BLaER1 treated with 17β-estradiol and CSF1 and Interleukin-3, amounts not matched to agents 10 nM and 100 nM (cell line): ENCODE results near the gene SOX8.
A peak's percentile ranks its signal among the peaks of the same experiment; 100 is the strongest.

ENCODE experiments used
- H3K27ac ChIP-seq, 11 experiments: shearing (Covaris generic); formaldehyde crosslinking; 2 replicates each; pipeline ENCODE4 v1.8.1; 2022
- H3K27me3 ChIP-seq, 11 experiments: shearing (Covaris generic); formaldehyde crosslinking; 2 replicates each; pipeline ENCODE4 v1.8.1; 2022
- H3K36me3 ChIP-seq, 11 experiments: shearing (Covaris generic); formaldehyde crosslinking; 2 replicates each; pipeline ENCODE4 v1.8.1; 2022
- H3K4me1 ChIP-seq, 10 experiments: shearing (Covaris generic); formaldehyde crosslinking; 2 replicates each; pipeline ENCODE4 v1.8.1; 2022
- H3K4me2 ChIP-seq, 11 experiments: shearing (Covaris generic); formaldehyde crosslinking; 2 replicates each; pipeline ENCODE4 v1.8.1; 2022
- H3K4me3 ChIP-seq, 10 experiments: shearing (Covaris generic); formaldehyde crosslinking; 2 replicates each; pipeline ENCODE4 v1.8.1; 2022
- H3K9ac ChIP-seq, 11 experiments: shearing (Covaris generic); formaldehyde crosslinking; 2 replicates each; pipeline ENCODE4 v1.8.1; 2022
- H3K9me3 ChIP-seq, 11 experiments: shearing (Covaris generic); formaldehyde crosslinking; replicated peaks in 1 of 11; 2 replicates each; pipeline ENCODE4 v1.8.1; 2022
- H4K20me1 ChIP-seq, 11 experiments: shearing (Covaris generic); formaldehyde crosslinking; 2 replicates each; pipeline ENCODE4 v1.8.1; 2022
- Cebpa-rat ChIP-seq, 11 experiments: shearing (Covaris generic); IDR thresholded peaks; 2 replicates each; pipeline ENCODE4 v1.8.1; 2022

The SOX8 gene

DNA sequence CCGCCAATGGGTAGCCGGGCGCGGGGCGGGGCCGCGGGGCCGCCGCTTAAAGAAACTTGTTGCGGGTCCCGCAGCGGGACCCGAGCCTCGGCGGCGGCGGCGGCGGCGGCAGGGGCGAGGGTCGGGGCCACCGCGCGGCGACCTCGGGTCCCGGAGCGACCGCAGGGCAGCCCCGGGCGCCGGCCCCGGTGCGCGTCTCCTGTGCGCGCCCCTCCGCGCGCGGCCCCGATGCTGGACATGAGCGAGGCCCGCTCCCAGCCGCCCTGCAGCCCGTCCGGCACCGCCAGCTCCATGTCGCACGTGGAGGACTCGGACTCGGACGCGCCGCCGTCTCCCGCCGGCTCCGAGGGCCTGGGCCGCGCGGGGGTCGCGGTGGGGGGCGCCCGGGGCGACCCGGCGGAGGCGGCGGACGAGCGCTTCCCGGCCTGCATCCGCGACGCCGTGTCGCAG, at the start of gene SOX8:
TSS of gene SOX8 (plus strand) at position 76 of the 450 bp plus-strand sequence. CDS start at position 229, 153 bp downstream.
- Histone ChIP-seq H4K20me1 (peaks cover 0 to 86% (median 51%) of the 10 kb centered on the region in 11 experiments; a peak in 18 of 22 replicates), H3K9me3 (no peaks in the 10 kb centered on the region), H3K27ac (no peak within 1 kb of the TSS), H3K36me3 (no peaks in the 10 kb centered on the region), H3K4me1 (peaks cover 11 to 51% (median 38%) of the 10 kb centered on the region in 10 experiments; a peak in 19 of 20 replicates), H3K9ac (peak within 1 kb of the TSS in 10 of 11 experiments; percentile 18 to 66 (median 56); a peak in 19 of 22 replicates), H3K4me2 (peak within 1 kb of the TSS; percentile 91 to 98 (median 95)), H3K27me3 (peaks cover 79 to 100% (median 94%) of the 10 kb centered on the region in 11 experiments), H3K4me3 (peak within 1 kb of the TSS; percentile 53 to 71 (median 61))
- no peak for TF ChIP-seq Cebpa-rat (IDR thresholded peaks at IDR 0.05)

DNA sequence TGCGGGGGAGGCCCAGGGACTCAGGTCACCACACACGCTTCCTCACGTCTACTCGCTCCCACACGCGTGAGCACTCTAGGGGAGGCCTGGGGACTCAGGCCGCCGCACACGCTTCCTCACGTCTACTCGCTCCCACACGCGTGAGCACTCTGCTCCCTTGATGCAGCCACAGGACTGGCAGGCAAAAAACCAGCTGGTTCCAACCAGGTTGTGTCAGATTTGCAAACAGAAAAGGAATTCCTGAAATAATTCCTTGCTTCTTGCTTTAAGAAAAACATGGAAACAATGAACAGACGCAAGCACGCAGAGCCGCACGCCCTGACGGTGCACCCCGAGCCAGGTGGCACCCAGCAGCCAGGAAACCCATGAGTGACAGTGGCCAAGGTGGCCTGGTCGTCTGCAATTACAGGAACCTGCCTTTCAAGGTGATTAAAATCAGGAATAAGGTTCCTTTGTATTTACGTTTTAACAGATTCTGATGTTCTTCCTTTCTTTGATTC, 48.7 kb upstream of the SOX8 start:
- H3K9ac ChIP-seq = no peak overlapping the region

DNA sequence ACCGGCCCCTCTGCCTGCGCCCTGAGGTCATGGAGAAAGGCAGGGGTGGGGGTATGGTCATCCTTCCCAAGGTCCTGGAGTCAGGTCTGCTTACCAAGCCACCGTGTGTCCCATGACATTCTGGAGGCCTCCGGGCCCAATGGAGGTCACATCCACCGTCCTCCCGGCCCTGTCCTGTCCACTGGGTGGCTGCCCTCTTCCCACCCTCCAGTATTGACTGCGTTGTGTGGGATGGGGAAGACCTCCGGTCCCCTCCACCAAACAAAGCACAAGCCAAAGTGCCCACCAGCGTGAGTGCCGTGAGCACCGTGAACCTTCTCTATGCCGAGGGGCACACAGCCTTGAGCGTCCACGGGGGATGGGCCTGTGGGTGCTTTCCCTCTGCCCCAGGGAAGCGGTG, 48.0 kb upstream of the SOX8 start:
- H4K20me1 ChIP-seq = peaks cover 0 to 31% (median 0%) of the 10 kb centered on the region in 11 experiments; a peak in 4 of 22 replicates
- no peak overlapping the region for H3K27ac ChIP-seq
- no peaks in the 10 kb centered on the region for H3K27me3 ChIP-seq
- H3K9me3 ChIP-seq = no peaks in the 10 kb centered on the region
- H3K9ac ChIP-seq = no peak overlapping the region
- no peak for TF ChIP-seq Cebpa-rat (IDR thresholded peaks at IDR 0.05)
- H3K36me3 ChIP-seq = peaks cover 0 to 45% (median 24%) of the 10 kb centered on the region in 11 experiments; a peak in 15 of 22 replicates
- H3K4me2 ChIP-seq = no peak overlapping the region
- peaks cover 0 to 18% (median 9%) of the 10 kb centered on the region in 10 experiments; a peak in 13 of 20 replicates for H3K4me1 ChIP-seq
- H3K4me3 ChIP-seq = no peak overlapping the region

More for the DNA sequence above, 48.7 kb upstream of the SOX8 start:
- Histone ChIP-seq H3K4me3 (no peak overlapping the region), H3K27ac (no peak overlapping the region), H3K9me3 (no peaks in the 10 kb centered on the region), H3K4me2 (no peak overlapping the region), H4K20me1 (peaks cover 0 to 34% (median 0%) of the 10 kb centered on the region in 11 experiments; a peak in 5 of 22 replicates), H3K4me1 (peaks cover 0 to 21% (median 10%) of the 10 kb centered on the region in 10 experiments; a peak in 13 of 20 replicates), H3K36me3 (peaks cover 0 to 45% (median 24%) of the 10 kb centered on the region in 11 experiments; a peak in 15 of 22 replicates), H3K27me3 (no peaks in the 10 kb centered on the region)
- TF ChIP-seq Cebpa-rat (IDR thresholded peaks at IDR 0.05) = no peak

DNA sequence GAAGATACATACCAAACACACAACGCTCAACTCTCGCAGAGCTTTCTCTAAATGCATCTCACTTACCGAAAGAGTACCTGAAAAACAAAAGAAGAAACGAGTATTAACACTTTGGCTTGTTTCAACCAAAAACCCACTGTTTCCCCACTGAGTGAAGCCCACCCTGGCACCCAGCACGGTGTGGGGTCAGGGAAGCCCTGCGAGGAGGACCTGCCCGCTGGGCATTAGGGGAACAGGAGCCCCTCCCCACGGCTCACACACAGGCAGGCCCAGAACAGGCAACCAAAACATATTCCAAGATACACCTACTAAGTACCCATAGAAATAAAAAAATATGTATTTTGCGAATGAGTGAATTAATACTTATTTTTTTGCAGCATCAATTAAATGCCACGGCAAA, 47.4 kb upstream of the SOX8 start:
- Histone ChIP-seq H3K9ac (no peak overlapping the region), H3K36me3 (peaks cover 0 to 43% (median 23%) of the 10 kb centered on the region in 11 experiments; a peak in 15 of 22 replicates), H3K4me1 (peaks cover 0 to 18% (median 9%) of the 10 kb centered on the region in 10 experiments; a peak in 13 of 20 replicates), H3K9me3 (no peaks in the 10 kb centered on the region), H3K4me3 (no peak overlapping the region), H3K27me3 (no peaks in the 10 kb centered on the region), H3K4me2 (no peak overlapping the region), H4K20me1 (peaks cover 0 to 36% (median 0%) of the 10 kb centered on the region in 11 experiments; a peak in 4 of 22 replicates), H3K27ac (no peak overlapping the region)
- no peak for TF ChIP-seq Cebpa-rat (IDR thresholded peaks at IDR 0.05)

DNA sequence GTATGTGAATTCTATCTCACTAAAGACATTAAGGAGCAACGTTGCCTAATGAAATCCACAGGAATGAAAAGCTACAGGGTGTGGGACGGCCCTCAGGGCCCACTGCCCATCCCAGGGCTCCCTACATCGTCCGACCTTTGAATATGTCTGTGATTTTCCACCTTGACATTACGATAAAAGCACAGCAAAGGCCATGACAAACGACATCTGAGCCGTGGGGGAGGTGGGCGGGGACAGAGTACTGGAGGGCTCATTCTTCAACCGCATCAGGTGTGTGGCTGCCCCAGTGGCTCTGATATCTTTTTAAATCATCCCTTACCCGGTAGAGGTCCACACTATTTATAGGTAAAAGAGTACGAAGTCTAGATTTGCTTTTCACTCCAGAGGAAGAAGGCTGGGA, 45.9 kb upstream of the SOX8 start:
- peaks cover 0 to 10% (median 7%) of the 10 kb centered on the region in 11 experiments; a peak in 19 of 22 replicates for H3K9me3 ChIP-seq

DNA sequence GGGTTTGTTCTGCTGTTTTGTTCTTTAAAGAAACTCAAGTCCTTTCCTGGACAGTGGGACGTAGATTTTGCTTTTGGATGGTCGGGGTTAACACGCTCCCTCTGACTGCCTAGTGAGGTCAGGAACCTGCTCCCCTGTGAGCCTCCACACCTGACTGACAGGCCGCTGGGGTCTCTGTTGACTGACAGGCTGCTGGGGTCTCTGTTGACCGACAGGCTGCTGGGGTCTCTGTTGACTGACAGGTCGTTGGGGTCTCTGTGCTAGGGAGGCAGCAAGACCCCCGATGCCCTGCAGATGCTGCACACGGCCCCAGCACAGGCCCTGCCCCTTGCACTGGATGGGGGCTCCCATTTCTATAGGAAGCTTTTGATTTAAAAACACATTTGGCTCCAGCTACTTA, 44.3 kb upstream of the SOX8 start:
- Histone ChIP-seq H3K27me3 (no peaks in the 10 kb centered on the region), H3K36me3 (peaks cover 13 to 45% (median 29%) of the 10 kb centered on the region in 11 experiments), H3K9me3 (peaks cover 14 to 26% (median 23%) of the 10 kb centered on the region in 11 experiments), H4K20me1 (peaks cover 0 to 39% (median 0%) of the 10 kb centered on the region in 11 experiments; a peak in 4 of 22 replicates), H3K4me1 (peaks cover 0 to 19% (median 12%) of the 10 kb centered on the region in 10 experiments; a peak in 17 of 20 replicates), H3K27ac (no peak overlapping the region), H3K4me3 (no peak overlapping the region), H3K4me2 (no peak overlapping the region), H3K9ac (no peak overlapping the region)
- TF ChIP-seq Cebpa-rat (IDR thresholded peaks at IDR 0.05) = no peak

More for the DNA sequence above, 45.9 kb upstream of the SOX8 start:
- no peaks in the 10 kb centered on the region for H3K27me3 ChIP-seq
- no peak overlapping the region for H3K27ac ChIP-seq
- peaks cover 0 to 25% (median 18%) of the 10 kb centered on the region in 10 experiments; a peak in 17 of 20 replicates for H3K4me1 ChIP-seq
- no peak for TF ChIP-seq Cebpa-rat (IDR thresholded peaks at IDR 0.05)
- peaks cover 0 to 39% (median 0%) of the 10 kb centered on the region in 11 experiments; a peak in 4 of 22 replicates for H4K20me1 ChIP-seq
- H3K4me2 ChIP-seq = no peak overlapping the region
- H3K36me3 ChIP-seq = peaks cover 0 to 42% (median 18%) of the 10 kb centered on the region in 11 experiments; a peak in 14 of 22 replicates
- no peak overlapping the region for H3K9ac ChIP-seq
- no peak overlapping the region for H3K4me3 ChIP-seq

DNA sequence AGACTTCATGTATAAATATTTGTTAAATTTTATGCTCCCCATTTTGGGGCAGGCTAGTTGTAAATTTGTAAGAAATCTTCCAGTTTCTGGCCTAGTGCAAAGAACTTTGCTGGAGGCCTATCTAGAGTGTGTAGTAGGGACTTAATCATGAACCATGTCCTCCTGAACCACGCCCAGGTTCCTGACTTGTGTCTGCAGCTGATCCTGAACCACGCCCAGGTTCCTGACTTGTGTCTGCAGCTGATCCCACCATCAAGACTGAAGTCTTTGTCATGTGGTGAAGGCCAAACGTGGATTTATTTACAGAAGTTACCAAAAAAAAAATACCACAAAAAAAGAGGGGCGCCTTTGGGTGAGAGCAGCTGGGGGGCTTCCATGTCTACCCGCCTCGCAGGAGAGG, 43.8 kb upstream of the SOX8 start:
- peaks cover 0 to 19% (median 12%) of the 10 kb centered on the region in 10 experiments; a peak in 17 of 20 replicates for H3K4me1 ChIP-seq
- TF ChIP-seq Cebpa-rat (IDR thresholded peaks at IDR 0.05) = no peak
- peak overlapping the region in 2 of 11 experiments; percentile 12 to 13; a peak in 2 of 22 replicates for H3K4me2 ChIP-seq
- no peak overlapping the region for H3K4me3 ChIP-seq
- H3K9ac ChIP-seq = no peak overlapping the region
- H3K9me3 ChIP-seq = peaks cover 18 to 30% (median 27%) of the 10 kb centered on the region in 11 experiments
- H3K27ac ChIP-seq = no peak overlapping the region
- H3K36me3 ChIP-seq = peaks cover 17 to 48% (median 33%) of the 10 kb centered on the region in 11 experiments
- no peaks in the 10 kb centered on the region for H3K27me3 ChIP-seq
- peaks cover 0 to 39% (median 0%) of the 10 kb centered on the region in 11 experiments; a peak in 4 of 22 replicates for H4K20me1 ChIP-seq

DNA sequence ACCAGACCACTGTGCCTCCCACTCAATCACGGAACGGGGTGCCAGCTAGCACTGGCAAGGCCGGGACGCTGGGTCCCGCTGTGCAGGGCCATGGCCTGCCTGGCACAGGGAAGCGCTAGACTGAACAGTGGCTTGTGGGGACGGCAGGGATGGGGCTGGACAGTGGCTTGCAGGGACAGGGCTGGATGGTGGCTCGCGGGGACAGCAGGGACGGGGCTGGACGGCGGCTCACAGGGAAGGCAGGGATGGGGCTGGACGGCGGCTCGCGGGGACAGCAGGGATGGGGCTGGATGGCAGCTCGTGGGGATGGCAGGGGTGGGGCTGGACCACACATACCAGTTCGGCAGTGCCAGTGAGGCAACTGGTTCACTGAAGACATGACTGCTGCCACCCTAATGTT, 43.4 kb upstream of the SOX8 start:
- Histone ChIP-seq H3K27me3 (no peaks in the 10 kb centered on the region), H4K20me1 (peaks cover 0 to 37% (median 0%) of the 10 kb centered on the region in 11 experiments; a peak in 4 of 22 replicates), H3K4me1 (peaks cover 0 to 19% (median 12%) of the 10 kb centered on the region in 10 experiments; a peak in 17 of 20 replicates), H3K9me3 (peaks cover 23 to 34% (median 31%) of the 10 kb centered on the region in 11 experiments), H3K4me2 (peak overlapping the region in 2 of 11 experiments; percentile 12 to 13; a peak in 2 of 22 replicates), H3K9ac (no peak overlapping the region), H3K36me3 (peaks cover 19 to 46% (median 34%) of the 10 kb centered on the region in 11 experiments), H3K4me3 (no peak overlapping the region), H3K27ac (no peak overlapping the region)
- TF ChIP-seq Cebpa-rat (IDR thresholded peaks at IDR 0.05) = no peak

DNA sequence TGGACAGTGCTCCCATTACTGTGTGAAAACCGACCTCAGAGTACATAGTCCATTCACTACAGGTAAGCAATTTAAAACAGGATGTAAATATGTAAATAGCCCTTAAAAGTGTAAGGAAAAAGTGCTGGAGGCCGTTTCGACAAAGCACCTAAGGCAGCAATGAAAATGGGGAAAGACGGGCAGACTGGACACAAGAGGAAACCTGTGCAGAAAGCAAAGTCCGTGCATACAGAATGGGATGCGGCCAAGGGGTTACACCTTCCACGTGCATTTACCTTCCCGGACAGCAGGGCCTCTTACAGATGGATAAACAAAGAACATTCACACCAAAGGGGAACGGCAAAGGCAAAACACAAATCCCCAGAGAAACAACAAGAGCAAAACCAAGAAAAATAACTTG, 42.8 kb upstream of the SOX8 start:
- Histone ChIP-seq H3K36me3 (peaks cover 23 to 45% (median 32%) of the 10 kb centered on the region in 11 experiments), H3K27ac (no peak overlapping the region), H3K27me3 (no peaks in the 10 kb centered on the region), H3K4me3 (no peak overlapping the region), H3K4me1 (peaks cover 0 to 19% (median 12%) of the 10 kb centered on the region in 10 experiments; a peak in 17 of 20 replicates), H3K9me3 (peaks cover 29 to 40% (median 37%) of the 10 kb centered on the region in 11 experiments), H4K20me1 (peaks cover 0 to 31% (median 0%) of the 10 kb centered on the region in 11 experiments; a peak in 4 of 22 replicates), H3K4me2 (no peak overlapping the region), H3K9ac (no peak overlapping the region)
- no peak for TF ChIP-seq Cebpa-rat (IDR thresholded peaks at IDR 0.05)
